GM19193 (cell line): ENCODE measurements around the gene SLC7A9.

ENCODE experiments used
- POLR2A ChIP-seq: IDR thresholded peaks from 4 replicates; pipeline ENCODE4 v1.6.1; 2011; ENCODE audit not compliant: insufficient read depth, insufficient read length; ENCODE audit errors: extremely low read depth

Gene SLC7A9

DNA sequence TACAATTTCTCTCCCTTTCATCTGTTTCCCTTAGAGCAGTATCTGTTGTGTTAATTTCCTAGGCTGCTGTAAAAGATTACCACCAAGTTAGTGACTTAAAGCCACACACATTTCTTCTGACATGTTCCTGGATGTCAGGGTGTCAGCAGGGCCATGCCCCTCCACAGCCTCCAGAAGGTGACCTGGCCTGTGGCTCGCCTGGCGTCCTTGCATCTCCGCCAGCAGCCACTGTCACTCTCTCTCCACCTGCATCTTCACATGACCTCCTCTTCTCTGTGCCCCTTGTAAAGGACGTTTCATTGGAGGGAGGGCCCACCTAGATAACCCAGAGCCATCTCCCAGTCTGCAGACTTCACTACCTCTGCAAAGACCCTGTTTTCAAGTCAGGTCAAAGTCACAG lies 61.3 kb downstream of the SLC7A9 start:
- TF ChIP-seq POLR2A, result no peak

GRCh38 chr19:32802840-32803239 lies 66.7 kb downstream of the SLC7A9 start:
- TF ChIP-seq POLR2A, result no peak

DNA sequence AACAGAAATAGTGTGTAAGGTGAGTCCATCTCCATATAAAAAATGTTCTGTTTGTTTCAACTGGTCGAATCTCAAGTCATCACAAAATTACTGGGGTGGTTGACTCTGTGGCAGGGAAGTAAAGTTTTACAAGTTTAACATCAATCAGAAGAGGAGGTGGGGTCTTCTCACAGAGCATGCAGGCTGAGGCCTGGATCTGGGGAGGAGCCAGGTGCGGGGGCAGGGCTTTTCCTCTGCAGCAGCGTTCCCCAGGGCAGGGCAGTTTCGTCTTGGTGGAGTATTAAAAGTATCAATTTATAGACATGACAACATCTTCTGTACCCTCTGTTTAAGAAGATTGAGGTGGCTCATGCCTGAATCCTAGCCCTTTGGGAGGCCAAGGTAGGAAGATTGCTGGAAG lies 68.8 kb downstream of the SLC7A9 start:
- TF ChIP-seq POLR2A, result no peak

GRCh38 chr19:32800191-32800590 lies 69.4 kb downstream of the SLC7A9 start:
- TF ChIP-seq POLR2A, result no peak

DNA sequence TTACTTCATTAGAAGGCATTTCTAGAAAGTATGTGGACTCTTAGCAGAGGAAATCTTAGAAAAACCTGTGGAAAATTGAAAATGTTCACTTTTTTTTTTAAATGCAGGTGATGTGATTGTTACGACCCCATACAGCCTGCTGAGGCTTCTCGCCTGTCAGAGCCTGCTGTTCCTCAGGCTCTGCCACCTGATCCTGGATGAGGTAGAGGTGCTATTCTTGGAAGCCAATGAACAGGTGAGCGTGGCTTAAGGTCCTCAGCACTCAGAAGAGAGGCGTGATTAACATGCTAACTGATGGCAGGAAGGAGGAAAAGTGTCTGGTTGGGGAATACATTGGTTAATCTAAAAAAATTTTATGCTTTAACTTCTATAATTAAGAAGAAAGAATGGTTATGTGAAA lies 71.4 kb downstream of the SLC7A9 start:
- no peak for TF ChIP-seq POLR2A

DNA sequence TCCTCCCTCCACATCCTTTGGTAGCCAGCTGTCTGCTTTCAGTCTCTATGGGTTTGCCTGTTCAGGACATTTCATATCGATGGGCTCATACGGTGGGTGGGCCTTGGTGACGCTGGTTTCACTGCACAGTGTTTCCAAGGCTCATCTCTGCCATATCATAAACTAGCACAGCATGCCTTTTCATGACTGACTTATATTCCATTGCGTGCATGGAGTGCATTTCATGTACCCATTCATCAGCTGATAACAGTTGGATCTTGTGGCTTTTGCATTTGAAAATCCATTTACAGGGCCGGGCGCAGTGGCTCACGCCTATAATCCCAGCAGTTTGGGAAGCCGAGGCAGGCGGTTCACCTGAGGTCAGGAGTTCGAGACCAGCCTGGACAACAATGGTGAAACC lies 80.1 kb downstream of the SLC7A9 start:
- no peak for TF ChIP-seq POLR2A

GRCh38 chr19:32781280-32781679 lies 88.3 kb downstream of the SLC7A9 start:
- TF ChIP-seq POLR2A, result no peak
